Measurements from ENCODE around the gene GPR15LG. TPM values are rescaled to one million over a fixed set of nuclear protein-coding genes. Genes with fewer than 3 reads are reported as not detected.
"Not testable (repeated sequence)": the region's sequence is repeated elsewhere in the genome, so short reads cannot be mapped to it uniquely, and the experiment has no call there.

GPR15LG gene
- 100 to 1,000 TPM; 273 to 321 TPM for polyA plus RNA-seq

GRCh38 chr10:84173501-84173929 lies at the start of gene GPR15LG:
Gene GPR15LG (plus strand): TSS chr10:84173801. CDS start chr10:84173852, 51 bp downstream.
- Histone ChIP-seq H3K36me3 (ENCODE audit: control insufficient read depth in 2 of 2, insufficient read depth in 2 of 2, low read length in 1 of 2) (peaks cover 0 to 1% of the 10 kb centered on the region in 2 donors), H3K9me3 (ENCODE audit: control insufficient read depth in 2 of 2, insufficient read depth in 1 of 2, low read depth in 1 of 2, low read length in 1 of 2) (no peaks in the 10 kb centered on the region), H3K27ac (ENCODE audit: low read depth in 2 of 2, low read length in 1 of 2) (peak within 1 kb of the TSS; percentile 91 to 95), H3K27me3 (ENCODE audit: control insufficient read depth in 1 of 2, insufficient read depth in 2 of 2, low read length in 2 of 2) (no peaks in the 10 kb centered on the region), H3K4me1 (ENCODE audit: control insufficient read depth in 2 of 2, insufficient read depth in 2 of 2, low read length in 1 of 2) (peaks cover 9 to 34% of the 10 kb centered on the region in 2 donors), H3K4me3 (ENCODE audit: low read depth in 1 of 2, low read length in 2 of 2) (peak within 1 kb of the TSS; percentile 35 to 41)
- 48 to 55% methylated on average over 2 of the region's 2 CpGs for WGBS, 2 donors

GRCh38 chr10:84125910-84126784 lies 47.5 kb upstream of the GPR15LG start:
- H3K36me3 ChIP-seq (ENCODE audit: control insufficient read depth in 2 of 2, insufficient read depth in 2 of 2, low read length in 1 of 2); H3K4me1 ChIP-seq (ENCODE audit: control insufficient read depth in 2 of 2, insufficient read depth in 2 of 2, low read length in 1 of 2); H3K9me3 ChIP-seq (ENCODE audit: control insufficient read depth in 2 of 2, insufficient read depth in 1 of 2, low read depth in 1 of 2, low read length in 1 of 2); H3K27ac ChIP-seq (ENCODE audit: low read depth in 2 of 2, low read length in 1 of 2); H3K27me3 ChIP-seq (ENCODE audit: control insufficient read depth in 1 of 2, insufficient read depth in 2 of 2, low read length in 2 of 2); H3K4me3 ChIP-seq (ENCODE audit: low read depth in 1 of 2, low read length in 2 of 2): not testable (repeated sequence)
- WGBS, 2 donors: 71 to 76% methylated on average over 10 of the region's 10 CpGs

- Histone ChIP-seq H3K4me3 (ENCODE audit: low read depth in 1 of 2, low read length in 2 of 2) (no peak overlapping the region), H3K27ac (ENCODE audit: low read depth in 2 of 2, low read length in 1 of 2) (no peak overlapping the region), H3K36me3 (ENCODE audit: control insufficient read depth in 2 of 2, insufficient read depth in 2 of 2, low read length in 1 of 2) (no peaks in the 10 kb centered on the region), H3K4me1 (ENCODE audit: control insufficient read depth in 2 of 2, insufficient read depth in 2 of 2, low read length in 1 of 2) (no peaks in the 10 kb centered on the region), H3K9me3 (ENCODE audit: control insufficient read depth in 2 of 2, insufficient read depth in 1 of 2, low read depth in 1 of 2, low read length in 1 of 2) (peaks cover 0 to 5% of the 10 kb centered on the region in 2 donors), H3K27me3 (ENCODE audit: control insufficient read depth in 1 of 2, insufficient read depth in 2 of 2, low read length in 2 of 2) (no peaks in the 10 kb centered on the region)
- WGBS, 2 donors: 72 to 85% methylated on average over 1 of the region's 1 CpG
Measured at GRCh38 chr10:84126785-84127167, 46.8 kb upstream of the GPR15LG start.

GRCh38 chr10:84135836-84136235 lies 37.8 kb upstream of the GPR15LG start:
- Histone ChIP-seq H3K4me3 (ENCODE audit: low read depth in 1 of 2, low read length in 2 of 2) (no peak overlapping the region), H3K27me3 (ENCODE audit: control insufficient read depth in 1 of 2, insufficient read depth in 2 of 2, low read length in 2 of 2) (no peaks in the 10 kb centered on the region), H3K27ac (ENCODE audit: low read depth in 2 of 2, low read length in 1 of 2) (no peak overlapping the region), H3K36me3 (ENCODE audit: control insufficient read depth in 2 of 2, insufficient read depth in 2 of 2, low read length in 1 of 2) (no peaks in the 10 kb centered on the region), H3K9me3 (ENCODE audit: control insufficient read depth in 2 of 2, insufficient read depth in 1 of 2, low read depth in 1 of 2, low read length in 1 of 2) (no peaks in the 10 kb centered on the region), H3K4me1 (ENCODE audit: control insufficient read depth in 2 of 2, insufficient read depth in 2 of 2, low read length in 1 of 2) (no peaks in the 10 kb centered on the region)
- WGBS, 2 donors: 56 to 63% methylated on average over 2 of the region's 2 CpGs

- Histone ChIP-seq H3K9me3 (ENCODE audit: control insufficient read depth in 2 of 2, insufficient read depth in 1 of 2, low read depth in 1 of 2, low read length in 1 of 2) (no peaks in the 10 kb centered on the region), H3K4me3 (ENCODE audit: low read depth in 1 of 2, low read length in 2 of 2) (no peak overlapping the region), H3K4me1 (ENCODE audit: control insufficient read depth in 2 of 2, insufficient read depth in 2 of 2, low read length in 1 of 2) (no peaks in the 10 kb centered on the region), H3K27ac (ENCODE audit: low read depth in 2 of 2, low read length in 1 of 2) (no peak overlapping the region), H3K36me3 (ENCODE audit: control insufficient read depth in 2 of 2, insufficient read depth in 2 of 2, low read length in 1 of 2) (no peaks in the 10 kb centered on the region), H3K27me3 (ENCODE audit: control insufficient read depth in 1 of 2, insufficient read depth in 2 of 2, low read length in 2 of 2) (no peaks in the 10 kb centered on the region)
- WGBS, 2 donors: 88 to 97% methylated on average over 2 of the region's 2 CpGs
Measured at GRCh38 chr10:84137811-84138210, 35.8 kb upstream of the GPR15LG start.

- Histone ChIP-seq H3K27ac (ENCODE audit: low read depth in 2 of 2, low read length in 1 of 2) (peak overlapping the region; percentile 92 to 95), H3K4me1 (ENCODE audit: control insufficient read depth in 2 of 2, insufficient read depth in 2 of 2, low read length in 1 of 2) (no peaks in the 10 kb centered on the region), H3K4me3 (ENCODE audit: low read depth in 1 of 2, low read length in 2 of 2) (peak overlapping the region; percentile 30 to 99), H3K36me3 (ENCODE audit: control insufficient read depth in 2 of 2, insufficient read depth in 2 of 2, low read length in 1 of 2) (no peaks in the 10 kb centered on the region), H3K9me3 (ENCODE audit: control insufficient read depth in 2 of 2, insufficient read depth in 1 of 2, low read depth in 1 of 2, low read length in 1 of 2) (no peaks in the 10 kb centered on the region), H3K27me3 (ENCODE audit: control insufficient read depth in 1 of 2, insufficient read depth in 2 of 2, low read length in 2 of 2) (no peaks in the 10 kb centered on the region)
- WGBS, 2 donors: 54 to 56% methylated on average over 20 of the region's 20 CpGs
Measured at GRCh38 chr10:84138478-84139125, 35.0 kb upstream of the GPR15LG start.

GRCh38 chr10:84139126-84140035 lies 34.2 kb upstream of the GPR15LG start, which contains the start of gene GHITM:
Gene GHITM (plus strand): TSS chr10:84139509. CDS start chr10:84141501, 1,992 bp downstream.
- H3K9me3 ChIP-seq (ENCODE audit: control insufficient read depth in 2 of 2, insufficient read depth in 1 of 2, low read depth in 1 of 2, low read length in 1 of 2): no peaks in the 10 kb centered on the region
- H3K4me1 ChIP-seq (ENCODE audit: control insufficient read depth in 2 of 2, insufficient read depth in 2 of 2, low read length in 1 of 2): no peaks in the 10 kb centered on the region
- H3K27me3 ChIP-seq (ENCODE audit: control insufficient read depth in 1 of 2, insufficient read depth in 2 of 2, low read length in 2 of 2): no peaks in the 10 kb centered on the region
- H3K4me3 ChIP-seq (ENCODE audit: low read depth in 1 of 2, low read length in 2 of 2): peak within 1 kb of the TSS; percentile 89 to 99
- 0 to 1% methylated on average over 61 of the region's 61 CpGs for WGBS, 2 donors
- H3K27ac ChIP-seq (ENCODE audit: low read depth in 2 of 2, low read length in 1 of 2): peak within 1 kb of the TSS; percentile 95 to 100
- H3K36me3 ChIP-seq (ENCODE audit: control insufficient read depth in 2 of 2, insufficient read depth in 2 of 2, low read length in 1 of 2): no peaks in the 10 kb centered on the region

GRCh38 chr10:84140036-84140379 lies 33.6 kb upstream of the GPR15LG start:
- WGBS, 2 donors: 5 to 6% methylated on average over 12 of the region's 12 CpGs
- Histone ChIP-seq H3K36me3 (ENCODE audit: control insufficient read depth in 2 of 2, insufficient read depth in 2 of 2, low read length in 1 of 2) (no peaks in the 10 kb centered on the region), H3K27ac (ENCODE audit: low read depth in 2 of 2, low read length in 1 of 2) (peak overlapping the region; percentile 95 to 100), H3K4me1 (ENCODE audit: control insufficient read depth in 2 of 2, insufficient read depth in 2 of 2, low read length in 1 of 2) (no peaks in the 10 kb centered on the region), H3K4me3 (ENCODE audit: low read depth in 1 of 2, low read length in 2 of 2) (peak overlapping the region; percentile 89 to 99), H3K27me3 (ENCODE audit: control insufficient read depth in 1 of 2, insufficient read depth in 2 of 2, low read length in 2 of 2) (no peaks in the 10 kb centered on the region), H3K9me3 (ENCODE audit: control insufficient read depth in 2 of 2, insufficient read depth in 1 of 2, low read depth in 1 of 2, low read length in 1 of 2) (no peaks in the 10 kb centered on the region)

- H3K4me1 ChIP-seq (ENCODE audit: control insufficient read depth in 2 of 2, insufficient read depth in 2 of 2, low read length in 1 of 2): no peaks in the 10 kb centered on the region
- H3K27ac ChIP-seq (ENCODE audit: low read depth in 2 of 2, low read length in 1 of 2): no peak overlapping the region
- no peaks in the 10 kb centered on the region for H3K9me3 ChIP-seq (ENCODE audit: control insufficient read depth in 2 of 2, insufficient read depth in 1 of 2, low read depth in 1 of 2, low read length in 1 of 2)
- no peak overlapping the region for H3K4me3 ChIP-seq (ENCODE audit: low read depth in 1 of 2, low read length in 2 of 2)
- H3K27me3 ChIP-seq (ENCODE audit: control insufficient read depth in 1 of 2, insufficient read depth in 2 of 2, low read length in 2 of 2): no peaks in the 10 kb centered on the region
- H3K36me3 ChIP-seq (ENCODE audit: control insufficient read depth in 2 of 2, insufficient read depth in 2 of 2, low read length in 1 of 2): peaks cover 7 to 11% of the 10 kb centered on the region in 2 donors
Measured at GRCh38 chr10:84147347-84147746, 26.3 kb upstream of the GPR15LG start.

Data from esophagus (tissue), 2 donors.